PFSK-1 (cell line): ENCODE data around the gene PLCH2.

Source experiments
- FOXP2 ChIP-seq: optimal IDR thresholded peaks from 2 replicates; pipeline ENCODE3; 2011; ENCODE audit warnings: borderline replicate concordance, control low read depth, inconsistent platforms; ENCODE audit not compliant: insufficient read depth; ENCODE audit errors: extremely low read length, extremely low read depth
- SIN3A ChIP-seq: IDR thresholded peaks from 2 replicates; pipeline ENCODE4 v1.6.1; 2012; ENCODE audit warnings: mild to moderate bottlenecking, low read length, moderate library complexity, borderline replicate concordance; ENCODE audit not compliant: insufficient read depth

DNA sequence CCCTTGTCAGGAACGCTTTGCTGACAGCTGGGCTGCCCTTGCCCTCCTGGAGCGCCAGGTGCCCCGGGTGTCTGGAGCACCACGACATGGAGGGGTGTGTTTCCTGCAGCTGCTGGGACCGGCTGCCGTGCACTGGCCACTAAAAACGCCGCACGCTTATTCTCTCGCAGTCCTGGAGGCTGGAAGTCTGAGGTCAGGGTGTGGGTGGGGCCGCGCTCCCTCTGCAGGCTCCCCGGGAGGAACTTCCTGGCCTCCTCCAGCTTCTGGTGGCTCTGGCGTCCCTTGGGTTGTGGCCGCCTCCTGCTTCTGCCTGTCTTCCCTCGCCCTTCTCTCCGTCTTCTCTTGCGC is 28.0 kb upstream of the PLCH2 start:
- TF ChIP-seq SIN3A = no peak
- TF ChIP-seq FOXP2 = no peak
